Activated gamma-delta T cell (primary cell): ENCODE results near the gene KCTD12.
A peak's percentile ranks its signal among the peaks of the same experiment; 100 is the strongest.
"Not testable (repeated sequence)": the region's sequence is repeated elsewhere in the genome, so short reads cannot be mapped to it uniquely, and the experiment has no call there.

Experiments used
- DNase-seq: peaks from one replicate; lab custom pipeline; 2025; lab: John Stamatoyannopoulos, UW
- total RNA-seq, 2 donors: gene quantifications; one replicate each; lab custom pipeline; 2026; lab: John Stamatoyannopoulos, UW

The KCTD12 gene
- total RNA-seq = 5.5 to 7.7 reads per million in 2 donors

DNA sequence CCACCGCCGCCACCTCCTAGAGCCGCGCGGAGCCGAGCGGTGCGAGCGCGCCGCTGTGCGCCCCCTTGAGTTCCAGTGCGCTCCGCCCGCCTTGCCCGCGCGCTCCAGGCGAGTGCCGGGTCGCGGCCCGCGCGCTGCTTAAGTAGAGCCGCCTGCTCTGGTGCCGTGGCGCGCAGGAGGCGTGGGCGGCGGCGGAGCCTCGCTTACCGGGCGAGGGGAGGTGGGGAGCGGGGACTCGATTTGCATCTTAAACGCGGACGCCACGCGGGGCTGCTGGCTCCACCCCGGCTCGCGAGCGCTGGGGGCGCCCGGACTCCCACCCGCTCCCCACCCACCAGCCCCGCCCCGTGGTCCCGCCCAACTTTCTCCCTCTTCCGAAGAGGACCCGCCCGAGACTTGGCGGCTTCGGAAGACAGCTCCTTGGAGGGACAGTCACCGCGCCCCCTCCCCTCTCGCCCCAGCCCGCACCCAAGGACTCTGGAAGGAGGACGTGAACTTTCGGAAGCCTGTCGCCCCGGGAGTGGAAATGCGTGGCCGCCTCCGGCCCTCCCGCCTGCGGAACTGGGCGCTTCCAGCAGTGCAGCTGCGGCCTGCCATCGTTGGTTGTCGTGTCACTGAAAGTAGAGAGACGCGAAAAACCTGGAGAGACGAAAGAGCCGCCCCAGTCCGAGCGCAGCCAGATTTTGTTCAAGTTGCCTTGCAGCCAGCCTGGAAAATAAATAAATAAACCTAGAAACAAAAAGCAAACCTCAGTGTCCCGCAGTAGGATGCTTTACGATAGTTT lies at the start of gene KCTD12:
KCTD12 (minus strand) TSS at position 114 of the 784 bp plus-strand sequence. CDS start 257 bp downstream, outside the sequence.
- DNase-seq = peak; percentile 45

- no peak for DNase-seq
These were observed 48.5 kb upstream of the KCTD12 start for GRCh38 chr13:76934671-76935070.

DNA sequence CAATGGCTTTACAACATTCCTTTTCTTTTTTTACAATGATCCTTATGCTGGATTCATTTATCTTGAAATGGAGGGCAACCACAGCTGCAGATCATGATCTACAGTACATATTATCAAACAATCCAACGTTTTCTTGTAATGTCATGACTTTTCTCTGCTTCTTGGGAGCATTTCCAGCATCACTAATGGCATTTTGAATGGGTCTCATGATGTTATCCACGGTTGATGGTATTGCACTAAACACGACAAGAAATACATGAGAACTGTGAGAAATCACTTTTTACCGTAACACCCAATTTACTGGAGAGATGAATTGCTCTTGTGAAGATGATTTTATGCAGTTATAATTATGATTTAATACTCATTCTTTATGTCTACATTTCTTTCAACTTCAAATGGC lies 45.9 kb upstream of the KCTD12 start:
- DNase-seq = no peak

DNA sequence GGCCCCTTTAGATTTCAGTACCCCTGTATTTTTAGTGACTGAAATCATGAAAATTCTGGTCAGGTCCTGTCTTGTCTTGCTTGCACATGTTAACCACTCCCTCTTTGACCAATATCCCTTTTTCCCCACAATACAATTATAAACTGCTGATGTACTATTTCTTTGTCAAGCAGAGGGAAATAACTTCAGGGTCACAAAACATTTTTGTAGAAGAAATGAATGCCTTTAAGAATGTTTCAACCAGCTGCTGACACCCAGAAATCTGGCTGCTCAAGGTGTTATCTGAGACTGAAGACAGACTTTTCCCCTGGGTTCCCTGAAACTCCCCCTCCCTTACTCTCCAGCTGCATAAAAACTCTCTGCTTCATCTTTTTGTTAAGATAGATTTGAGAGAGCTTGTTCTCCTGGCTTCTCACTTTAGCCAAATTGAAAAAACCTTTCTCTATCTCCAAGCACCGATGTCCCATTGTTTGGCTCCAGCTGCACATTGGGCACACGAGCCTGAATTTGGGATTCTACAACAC lies 43.7 kb upstream of the KCTD12 start:
- DNase-seq = no peak

GRCh38 chr13:76929320-76929719 lies 43.1 kb upstream of the KCTD12 start:
- no peak for DNase-seq

- DNase-seq = no peak
These were observed 42.3 kb upstream of the KCTD12 start for GRCh38 chr13:76928456-76928855.

DNA sequence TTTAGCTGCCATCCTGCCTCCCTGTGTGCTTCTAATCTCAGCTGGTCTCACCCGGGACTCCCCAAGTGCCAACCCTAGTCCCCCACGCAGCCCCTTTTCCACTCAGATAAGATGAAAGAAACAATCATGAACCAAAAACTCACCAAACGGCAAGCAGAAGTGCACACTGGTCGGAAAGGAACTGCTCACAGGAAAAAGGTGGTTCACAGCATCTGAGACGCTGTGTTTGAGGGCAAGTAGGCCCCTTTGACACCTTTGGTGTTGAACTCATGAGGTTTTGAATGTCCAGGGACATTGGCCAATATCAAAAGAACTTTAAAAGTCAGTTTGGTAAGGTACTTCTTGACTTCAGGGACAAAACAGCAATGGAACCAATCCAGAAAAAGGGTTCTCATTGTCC lies 41.8 kb upstream of the KCTD12 start:
- no peak for DNase-seq

DNA sequence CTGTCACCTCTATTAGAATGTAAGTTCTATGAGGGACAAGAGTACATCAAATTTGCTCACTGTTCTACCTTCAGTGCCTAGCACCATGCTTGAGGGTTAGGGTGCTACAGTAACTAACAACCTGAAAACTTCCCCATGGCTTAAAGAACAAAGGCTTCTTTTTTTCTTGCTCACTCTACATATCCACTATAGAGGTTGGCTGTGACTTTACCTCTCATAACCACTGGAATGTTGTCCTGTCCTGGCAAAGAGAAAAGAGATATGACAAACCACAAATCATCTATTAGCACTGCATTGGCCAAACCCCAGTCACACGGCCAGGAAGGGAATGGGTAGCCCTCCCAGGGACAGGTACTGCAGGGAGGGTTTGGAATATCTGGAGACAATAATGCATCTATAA lies 38.9 kb upstream of the KCTD12 start:
- DNase-seq = no peak

GRCh38 chr13:76921516-76921915 lies 35.3 kb upstream of the KCTD12 start:
- DNase-seq = no peak

GRCh38 chr13:76917755-76918481 lies 31.7 kb upstream of the KCTD12 start:
- DNase-seq = not testable (repeated sequence)

DNA sequence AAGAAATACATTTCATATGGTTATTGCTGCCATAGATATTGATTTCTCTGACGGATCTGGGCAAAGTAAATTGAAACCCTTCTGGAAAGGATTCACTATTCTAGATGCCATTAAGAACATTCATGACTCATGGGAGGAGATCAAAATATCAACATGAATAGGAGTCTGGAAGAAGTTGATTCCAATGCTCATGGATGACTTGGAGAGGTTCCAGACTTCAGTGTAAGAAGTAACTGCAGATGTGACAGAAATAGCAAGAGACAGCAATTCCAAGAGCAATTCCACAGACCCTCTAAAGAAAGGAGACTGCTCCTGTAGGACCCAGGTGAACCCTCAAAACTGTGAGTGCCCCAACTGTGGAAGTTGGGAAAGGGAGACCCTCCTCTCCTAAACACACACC lies 30.9 kb upstream of the KCTD12 start:
- DNase-seq = no peak

DNA sequence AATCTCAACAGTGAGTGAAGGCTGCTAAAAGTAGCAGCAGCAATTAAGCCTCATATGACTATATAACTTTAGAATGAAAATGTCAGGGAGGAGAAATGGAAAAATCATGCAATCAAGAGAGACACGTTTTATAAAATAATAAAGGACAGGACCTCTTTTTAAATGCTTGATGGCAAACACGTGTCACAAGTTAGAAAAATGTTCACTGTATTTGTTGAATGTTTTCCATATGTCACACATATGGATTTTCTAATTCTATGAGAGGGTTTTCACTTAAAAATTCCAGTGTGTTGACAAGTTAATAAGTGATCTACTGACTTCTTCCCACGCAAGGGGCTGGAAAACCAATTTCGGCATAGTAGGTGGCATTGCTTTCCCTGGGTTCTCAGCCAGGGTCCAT lies 27.7 kb upstream of the KCTD12 start:
- no peak for DNase-seq

GRCh38 chr13:76912476-76912875 lies 26.3 kb upstream of the KCTD12 start:
- no peak for DNase-seq

GRCh38 chr13:76904507-76904906 lies 18.3 kb upstream of the KCTD12 start:
- DNase-seq = no peak

GRCh38 chr13:76903544-76904162 lies 17.4 kb upstream of the KCTD12 start:
- no peak for DNase-seq

GRCh38 chr13:76899066-76899465 lies 12.9 kb upstream of the KCTD12 start:
- not testable (repeated sequence) for DNase-seq

DNA sequence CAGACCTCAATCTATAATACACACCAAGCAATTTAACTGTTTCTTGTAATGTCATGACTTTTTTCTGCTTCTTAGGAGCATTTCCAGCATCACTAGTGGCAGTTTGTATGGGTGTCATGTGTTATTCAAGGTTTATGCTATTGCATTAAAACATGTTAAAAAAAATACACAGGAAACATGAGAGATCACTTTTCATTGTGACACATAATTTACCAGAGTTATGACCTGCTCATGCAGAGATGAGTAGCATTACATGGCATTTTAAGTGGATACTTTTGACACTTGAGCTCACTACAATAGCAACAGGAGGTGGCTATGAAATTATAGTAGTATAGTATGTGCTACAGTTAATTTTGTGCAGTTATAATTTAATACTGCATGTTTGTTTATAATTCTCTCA lies 11.0 kb upstream of the KCTD12 start:
- not testable (repeated sequence) for DNase-seq

GRCh38 chr13:76894401-76895110 lies 8.4 kb upstream of the KCTD12 start:
- DNase-seq = no peak

GRCh38 chr13:76892488-76892887 lies 6.3 kb upstream of the KCTD12 start:
- no peak for DNase-seq

DNA sequence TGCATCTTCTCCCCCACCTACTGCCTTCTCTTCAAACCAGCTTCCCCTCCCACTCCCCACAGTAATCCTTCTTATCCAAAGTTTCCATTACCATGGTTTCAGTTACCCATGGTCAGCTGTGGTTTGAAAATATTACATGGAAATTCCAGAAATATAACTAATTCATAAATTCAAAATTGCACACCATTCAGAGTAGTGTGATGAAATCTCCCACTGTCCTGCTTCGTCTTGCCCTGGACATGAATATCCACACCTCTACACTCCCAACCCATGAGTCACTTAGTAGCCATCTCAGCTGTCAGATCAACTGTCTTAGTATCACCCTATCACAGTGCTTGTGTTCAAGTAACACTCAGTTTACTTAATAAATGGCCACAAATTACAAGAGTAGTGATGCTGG lies 3.8 kb upstream of the KCTD12 start:
- DNase-seq = no peak

GRCh38 chr13:76889254-76889653 lies 3.0 kb upstream of the KCTD12 start:
- no peak for DNase-seq

- no peak for DNase-seq
These were observed 2.2 kb upstream of the KCTD12 start for GRCh38 chr13:76888421-76888820.
